HepG2 (cell line): ENCODE data around the gene EPHA10. TPM values are rescaled to one million over a fixed set of nuclear protein-coding genes. Genes with fewer than 3 reads are reported as not detected.
A peak's percentile ranks its signal among the peaks of the same experiment; 100 is the strongest.

Experiments used
- CHD2 ChIP-seq: IDR thresholded peaks from 2 replicates; pipeline ENCODE4 v1.6.1; 2011; ENCODE audit warnings: low read depth, low read length, improper control_type of control experiment
- SALL1 ChIP-seq: sonication (generic); formaldehyde crosslinking; IDR thresholded peaks from 2 replicates; pipeline ENCODE4 v1.8.0; 2022; ENCODE audit warnings: mild to moderate bottlenecking, missing genetic modification reagents
- STAT5B ChIP-seq: sonication (generic); formaldehyde crosslinking; IDR thresholded peaks from 2 replicates; pipeline ENCODE4 v1.4.0; 2020; ENCODE audit warnings: missing genetic modification reagents
- polyA plus RNA-seq, 8 experiments: library from polyadenylated mRNA; depleted of rRNA in 3 of 8; stranded (reverse) in 7 of 8; unstranded in 1 of 8; fragments of >200 nt; fragmentation: Illumina TruSeq in 4 of 8; extraction: Trizol in 4 of 8; gene quantifications; 2 replicates each; pipeline versions ENCODE4 v1.2.1 to v1.2.3, GENCODE V29; 2011 to 2016; ENCODE audit warnings: low read depth in 4 of 8, missing spikeins in 1 of 8, mixed read lengths in 1 of 8; ENCODE audit not compliant: insufficient read depth in 1 of 8
- total RNA-seq, 5 experiments: library from RNA; depleted of rRNA; stranded (reverse); fragments of >200 nt; fragmentation: Illumina TruSeq; extraction: Trizol; gene quantifications; 2 replicates each; pipeline ENCODE4 v1.2.3, GENCODE V29; 2016; ENCODE audit warnings: low read depth in 1 of 5
- TF ChIP-seq, protein P1 (sequence below): sonication (generic); formaldehyde crosslinking; IDR thresholded peaks from 2 replicates; pipeline ENCODE4 v1.4.0; 2020; ENCODE audit warnings: mild to moderate bottlenecking, missing genetic modification reagents
- TF ChIP-seq, protein P2 (sequence below): sonication (generic); formaldehyde crosslinking; IDR thresholded peaks from 2 replicates; pipeline ENCODE4 v1.9.0; 2022; ENCODE audit warnings: missing genetic modification reagents, mild to moderate bottlenecking, borderline replicate concordance
- TF ChIP-seq, protein P3 (sequence below): sonication (generic); formaldehyde crosslinking; IDR thresholded peaks from 2 replicates; pipeline ENCODE4 v1.4.0; 2020; ENCODE audit warnings: missing genetic modification reagents, mild to moderate bottlenecking, borderline replicate concordance
- TF ChIP-seq, protein P4 (sequence below): sonication (generic); formaldehyde crosslinking; IDR thresholded peaks from 2 replicates; pipeline ENCODE4 v1.9.0; 2021; ENCODE audit warnings: missing genetic modification reagents, borderline replicate concordance

Gene EPHA10
- total and polyA plus RNA-seq, 2 of the 13 experiments (the other 11 are each of a cell fraction or from before 2014, with no cell fraction given) = 0.11 to 0.58 TPM

DNA sequence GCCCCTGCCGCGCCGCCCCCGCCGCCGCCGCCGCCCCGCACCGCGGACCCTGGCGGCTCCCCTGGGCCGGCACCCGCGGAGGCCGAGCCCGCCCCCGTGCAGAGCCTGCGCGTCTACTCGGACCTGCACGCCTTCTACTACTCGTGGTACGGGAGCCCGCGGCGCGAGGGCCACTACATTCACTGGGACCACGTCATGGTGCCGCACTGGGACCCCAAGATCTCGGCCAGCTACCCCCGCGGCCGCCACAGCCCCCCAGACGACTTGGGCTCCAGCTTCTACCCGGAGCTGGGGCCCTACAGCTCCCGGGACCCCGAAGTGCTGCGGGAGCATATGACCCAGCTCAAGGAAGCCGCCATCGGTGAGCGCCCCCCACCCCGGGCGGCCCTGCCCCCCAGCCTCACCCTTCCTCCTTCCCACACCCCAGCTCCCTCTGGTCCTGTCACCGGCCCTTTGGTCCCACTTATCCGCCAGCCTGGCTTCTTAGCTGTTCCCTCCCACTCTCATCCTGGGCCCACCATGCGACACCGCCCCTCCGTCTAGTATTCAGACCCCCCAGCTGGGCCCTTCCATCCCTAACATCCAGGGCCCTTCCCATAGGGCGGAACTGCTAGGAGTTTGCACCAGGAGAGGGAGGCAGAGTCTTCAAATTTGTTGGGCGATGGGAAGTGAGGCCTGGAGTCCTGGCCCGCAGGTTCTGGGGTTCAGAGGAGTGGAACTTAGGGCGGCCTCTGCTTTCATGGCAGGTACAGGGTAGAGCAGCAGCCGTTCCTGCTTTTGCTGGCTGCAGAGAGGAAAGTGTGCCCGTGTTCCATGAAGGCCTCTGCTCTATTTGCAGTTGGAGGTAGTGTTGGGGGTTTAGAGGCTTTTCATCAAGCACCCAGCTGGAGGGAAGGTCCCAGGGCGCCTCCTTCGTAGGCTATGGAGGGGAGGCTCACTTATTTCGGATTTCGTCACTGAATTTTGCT is 29.7 kb upstream of the EPHA10 start (continued):
- TF ChIP-seq, protein P1, sequence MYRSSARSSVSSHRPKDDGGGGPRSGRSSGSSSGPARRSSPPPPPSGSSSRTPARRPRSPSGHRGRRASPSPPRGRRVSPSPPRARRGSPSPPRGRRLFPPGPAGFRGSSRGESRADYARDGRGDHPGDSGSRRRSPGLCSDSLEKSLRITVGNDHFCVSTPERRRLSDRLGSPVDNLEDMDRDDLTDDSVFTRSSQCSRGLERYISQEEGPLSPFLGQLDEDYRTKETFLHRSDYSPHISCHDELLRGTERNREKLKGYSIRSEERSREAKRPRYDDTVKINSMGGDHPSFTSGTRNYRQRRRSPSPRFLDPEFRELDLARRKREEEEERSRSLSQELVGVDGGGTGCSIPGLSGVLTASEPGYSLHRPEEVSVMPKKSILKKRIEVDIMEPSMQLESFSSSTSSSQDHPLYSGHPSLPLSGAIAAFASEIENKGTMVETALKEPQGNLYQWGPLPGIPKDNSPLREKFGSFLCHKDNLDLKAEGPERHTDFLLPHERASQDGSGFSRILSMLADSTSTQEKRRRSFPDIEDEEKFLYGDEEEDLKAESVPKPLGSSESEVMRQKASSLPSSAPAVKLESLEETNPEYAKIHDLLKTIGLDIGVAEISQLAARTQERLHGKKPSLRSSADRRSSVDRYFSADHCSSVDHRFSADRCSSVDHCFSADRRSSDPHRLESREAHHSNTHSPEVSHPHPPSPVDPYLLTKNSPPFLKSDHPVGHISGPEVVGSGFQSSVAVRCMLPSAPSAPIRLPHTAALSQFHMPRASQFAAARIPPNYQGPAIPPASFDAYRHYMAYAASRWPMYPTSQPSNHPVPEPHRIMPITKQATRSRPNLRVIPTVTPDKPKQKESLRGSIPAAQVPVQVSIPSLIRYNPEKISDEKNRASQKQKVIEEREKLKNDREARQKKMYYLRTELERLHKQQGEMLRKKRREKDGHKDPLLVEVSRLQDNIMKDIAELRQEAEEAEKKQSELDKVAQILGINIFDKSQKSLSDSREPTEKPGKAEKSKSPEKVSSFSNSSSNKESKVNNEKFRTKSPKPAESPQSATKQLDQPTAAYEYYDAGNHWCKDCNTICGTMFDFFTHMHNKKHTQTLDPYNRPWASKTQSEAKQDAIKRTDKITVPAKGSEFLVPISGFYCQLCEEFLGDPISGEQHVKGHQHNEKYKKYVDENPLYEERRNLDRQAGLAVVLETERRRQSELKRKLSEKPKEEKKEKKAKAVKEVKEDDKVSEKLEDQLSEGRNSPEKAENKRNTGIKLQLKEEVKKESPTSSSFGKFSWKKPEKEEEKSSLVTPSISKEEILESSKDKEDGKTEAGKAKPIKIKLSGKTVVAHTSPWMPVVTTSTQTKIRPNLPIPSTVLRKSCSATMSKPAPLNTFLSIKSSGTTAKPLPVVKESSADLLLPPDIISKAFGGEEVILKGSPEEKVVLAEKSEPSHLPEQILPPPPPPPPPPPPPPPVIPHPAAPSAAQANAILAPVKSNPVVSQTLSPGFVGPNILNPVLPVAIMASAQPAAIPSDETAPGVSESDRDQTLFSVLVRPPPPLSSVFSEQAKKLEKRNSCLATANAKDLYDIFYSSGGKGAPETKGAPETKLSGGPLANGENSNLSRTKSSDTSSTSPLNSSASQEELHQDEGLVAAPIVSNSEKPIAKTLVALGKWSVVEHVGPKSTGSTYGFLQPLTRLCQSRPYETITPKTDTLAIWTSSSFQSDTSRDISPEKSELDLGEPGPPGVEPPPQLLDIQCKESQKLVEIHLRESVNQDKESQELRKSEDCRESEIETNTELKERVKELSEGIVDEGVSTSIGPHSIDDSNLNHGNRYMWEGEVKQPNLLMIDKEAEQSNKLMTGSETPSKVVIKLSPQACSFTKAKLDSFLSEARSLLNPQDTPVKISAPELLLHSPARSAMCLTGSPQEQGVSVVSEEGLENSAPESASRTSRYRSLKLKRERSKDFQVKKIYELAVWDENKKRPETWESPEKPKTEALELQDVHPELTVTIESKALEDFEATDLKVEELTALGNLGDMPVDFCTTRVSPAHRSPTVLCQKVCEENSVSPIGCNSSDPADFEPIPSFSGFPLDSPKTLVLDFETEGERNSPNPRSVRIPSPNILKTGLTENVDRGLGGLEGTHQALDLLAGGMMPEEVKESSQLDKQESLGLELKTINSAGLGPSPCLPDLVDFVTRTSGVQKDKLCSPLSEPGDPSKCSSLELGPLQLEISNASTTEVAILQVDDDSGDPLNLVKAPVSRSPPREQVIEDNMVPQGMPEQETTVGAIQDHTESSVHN (CRISPR knock-in tag) = no peak
- TF ChIP-seq, protein P2, sequence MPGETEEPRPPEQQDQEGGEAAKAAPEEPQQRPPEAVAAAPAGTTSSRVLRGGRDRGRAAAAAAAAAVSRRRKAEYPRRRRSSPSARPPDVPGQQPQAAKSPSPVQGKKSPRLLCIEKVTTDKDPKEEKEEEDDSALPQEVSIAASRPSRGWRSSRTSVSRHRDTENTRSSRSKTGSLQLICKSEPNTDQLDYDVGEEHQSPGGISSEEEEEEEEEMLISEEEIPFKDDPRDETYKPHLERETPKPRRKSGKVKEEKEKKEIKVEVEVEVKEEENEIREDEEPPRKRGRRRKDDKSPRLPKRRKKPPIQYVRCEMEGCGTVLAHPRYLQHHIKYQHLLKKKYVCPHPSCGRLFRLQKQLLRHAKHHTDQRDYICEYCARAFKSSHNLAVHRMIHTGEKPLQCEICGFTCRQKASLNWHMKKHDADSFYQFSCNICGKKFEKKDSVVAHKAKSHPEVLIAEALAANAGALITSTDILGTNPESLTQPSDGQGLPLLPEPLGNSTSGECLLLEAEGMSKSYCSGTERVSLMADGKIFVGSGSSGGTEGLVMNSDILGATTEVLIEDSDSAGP (CRISPR knock-in tag) = peak; percentile 13; the same call in 1 of the 2 replicates
- TF ChIP-seq CHD2 (no peak), STAT5B (no peak), SALL1 (CRISPR knock-in tag) (no peak)
- TF ChIP-seq, protein P3, sequence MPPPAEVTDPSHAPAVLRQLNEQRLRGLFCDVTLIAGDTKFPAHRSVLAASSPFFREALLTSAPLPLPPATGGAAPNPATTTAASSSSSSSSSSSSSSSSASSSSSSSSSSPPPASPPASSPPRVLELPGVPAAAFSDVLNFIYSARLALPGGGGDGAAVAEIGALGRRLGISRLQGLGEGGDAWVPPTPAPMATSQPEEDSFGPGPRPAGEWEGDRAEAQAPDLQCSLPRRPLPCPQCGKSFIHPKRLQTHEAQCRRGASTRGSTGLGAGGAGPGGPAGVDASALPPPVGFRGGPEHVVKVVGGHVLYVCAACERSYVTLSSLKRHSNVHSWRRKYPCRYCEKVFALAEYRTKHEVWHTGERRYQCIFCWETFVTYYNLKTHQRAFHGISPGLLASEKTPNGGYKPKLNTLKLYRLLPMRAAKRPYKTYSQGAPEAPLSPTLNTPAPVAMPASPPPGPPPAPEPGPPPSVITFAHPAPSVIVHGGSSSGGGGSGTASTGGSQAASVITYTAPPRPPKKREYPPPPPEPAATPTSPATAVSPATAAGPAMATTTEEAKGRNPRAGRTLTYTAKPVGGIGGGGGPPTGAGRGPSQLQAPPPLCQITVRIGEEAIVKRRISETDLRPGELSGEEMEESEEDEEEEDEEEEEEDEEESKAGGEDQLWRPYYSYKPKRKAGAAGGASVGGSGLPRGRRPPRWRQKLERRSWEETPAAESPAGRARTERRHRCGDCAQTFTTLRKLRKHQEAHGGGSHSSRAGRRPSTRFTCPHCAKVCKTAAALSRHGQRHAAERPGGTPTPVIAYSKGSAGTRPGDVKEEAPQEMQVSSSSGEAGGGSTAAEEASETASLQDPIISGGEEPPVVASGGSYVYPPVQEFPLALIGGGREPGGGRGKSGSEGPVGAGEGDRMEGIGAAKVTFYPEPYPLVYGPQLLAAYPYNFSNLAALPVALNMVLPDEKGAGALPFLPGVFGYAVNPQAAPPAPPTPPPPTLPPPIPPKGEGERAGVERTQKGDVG = 0 out of 2 replicates have a peak, but pooled peaks have one; percentile 14
- TF ChIP-seq, protein P4, sequence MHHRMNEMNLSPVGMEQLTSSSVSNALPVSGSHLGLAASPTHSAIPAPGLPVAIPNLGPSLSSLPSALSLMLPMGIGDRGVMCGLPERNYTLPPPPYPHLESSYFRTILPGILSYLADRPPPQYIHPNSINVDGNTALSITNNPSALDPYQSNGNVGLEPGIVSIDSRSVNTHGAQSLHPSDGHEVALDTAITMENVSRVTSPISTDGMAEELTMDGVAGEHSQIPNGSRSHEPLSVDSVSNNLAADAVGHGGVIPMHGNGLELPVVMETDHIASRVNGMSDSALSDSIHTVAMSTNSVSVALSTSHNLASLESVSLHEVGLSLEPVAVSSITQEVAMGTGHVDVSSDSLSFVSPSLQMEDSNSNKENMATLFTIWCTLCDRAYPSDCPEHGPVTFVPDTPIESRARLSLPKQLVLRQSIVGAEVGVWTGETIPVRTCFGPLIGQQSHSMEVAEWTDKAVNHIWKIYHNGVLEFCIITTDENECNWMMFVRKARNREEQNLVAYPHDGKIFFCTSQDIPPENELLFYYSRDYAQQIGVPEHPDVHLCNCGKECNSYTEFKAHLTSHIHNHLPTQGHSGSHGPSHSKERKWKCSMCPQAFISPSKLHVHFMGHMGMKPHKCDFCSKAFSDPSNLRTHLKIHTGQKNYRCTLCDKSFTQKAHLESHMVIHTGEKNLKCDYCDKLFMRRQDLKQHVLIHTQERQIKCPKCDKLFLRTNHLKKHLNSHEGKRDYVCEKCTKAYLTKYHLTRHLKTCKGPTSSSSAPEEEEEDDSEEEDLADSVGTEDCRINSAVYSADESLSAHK = no peak
